Measurements from ENCODE around the gene EXPH5.
"Not testable (repeated sequence)": the region's sequence is repeated elsewhere in the genome, so short reads cannot be mapped to it uniquely, and the experiment has no call there.

EXPH5 gene

DNA sequence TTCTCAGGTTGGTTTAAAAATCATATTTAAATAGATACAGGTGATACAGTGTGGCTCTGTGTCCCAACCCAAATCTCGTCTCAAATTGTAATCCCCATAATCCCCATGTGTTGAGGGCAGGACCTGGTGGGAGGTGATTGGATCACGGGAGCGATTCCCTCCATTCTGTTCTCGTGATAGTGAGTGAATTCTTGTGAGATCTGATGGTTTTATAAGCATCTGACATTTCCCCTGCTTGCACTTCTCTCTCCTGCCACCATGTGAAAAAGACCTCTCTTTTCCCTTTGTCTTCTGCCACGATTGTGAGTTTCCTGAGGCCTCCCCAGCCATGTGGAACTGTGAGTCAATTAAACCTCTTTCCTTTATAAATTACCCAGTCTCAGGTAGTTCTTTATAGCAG is 9.2 kb upstream of the EXPH5 start:
- not testable (repeated sequence) for DNase-seq

DNA sequence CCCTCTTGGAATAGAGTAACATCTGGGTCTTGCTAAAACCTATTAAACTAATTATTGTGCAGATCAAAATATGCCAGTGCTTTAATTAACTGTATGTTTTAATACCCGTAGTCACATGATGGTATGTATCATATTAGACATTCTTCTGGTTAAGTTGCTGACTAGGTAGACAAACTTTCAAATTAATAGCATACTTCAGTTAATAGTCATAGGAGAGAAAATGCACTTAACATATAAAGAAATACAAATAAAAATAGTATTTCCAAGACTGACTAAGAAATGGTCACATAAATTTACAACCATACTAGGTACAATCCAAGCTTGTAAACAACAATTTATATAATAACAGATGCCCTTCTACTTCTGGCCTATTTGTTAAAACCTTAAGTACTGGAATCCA is 7.6 kb upstream of the EXPH5 start:
- DNase-seq = no peak

DNA sequence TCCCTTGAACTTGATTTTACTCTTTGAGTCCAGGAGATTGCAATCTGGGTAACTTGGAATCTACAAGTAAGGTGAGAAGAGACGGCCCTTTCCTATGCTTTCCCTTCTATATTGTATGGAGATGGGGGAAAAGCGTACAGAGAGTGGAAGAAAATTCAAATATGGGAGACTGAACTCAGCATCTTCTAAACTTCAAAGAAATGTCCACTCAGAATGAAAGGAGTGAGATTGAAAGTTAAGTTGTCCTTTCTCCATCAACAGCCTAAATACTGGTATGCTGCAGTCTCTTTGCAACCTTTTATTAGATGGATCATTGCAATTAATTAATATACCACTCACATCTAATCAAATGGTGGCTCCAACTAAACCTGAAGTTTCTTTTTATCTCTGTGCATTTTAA is 6.4 kb upstream of the EXPH5 start:
- no peak for DNase-seq

DNA sequence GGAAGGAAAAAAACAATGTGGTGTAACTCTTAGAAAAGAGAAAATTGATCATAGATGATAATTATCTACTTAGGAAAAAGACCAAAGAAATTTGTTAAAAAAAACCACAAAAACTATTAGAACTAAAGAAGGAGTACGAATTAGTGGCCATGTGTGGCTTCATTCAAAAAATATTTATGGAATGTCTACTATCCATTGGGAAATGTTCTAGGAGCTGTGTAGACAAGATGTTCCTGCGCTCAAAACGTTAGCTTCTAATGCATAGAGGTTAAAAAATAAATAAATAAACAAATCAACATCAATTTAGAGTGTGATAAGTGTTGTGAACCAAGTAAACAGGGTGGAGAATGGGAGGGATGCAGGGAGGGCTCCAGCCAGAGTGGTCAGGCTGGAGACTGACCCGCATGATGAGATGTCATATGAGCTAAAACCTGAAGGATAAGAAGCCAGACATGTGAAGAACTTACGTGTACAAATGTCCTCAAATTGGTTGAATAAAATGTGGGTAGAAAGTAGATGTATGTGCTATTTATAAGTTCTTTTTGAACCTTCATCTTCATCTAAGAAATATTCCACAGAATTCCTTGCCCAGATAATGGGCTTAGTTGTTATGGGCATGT is 4.3 kb upstream of the EXPH5 start:
- no peak for DNase-seq

DNA sequence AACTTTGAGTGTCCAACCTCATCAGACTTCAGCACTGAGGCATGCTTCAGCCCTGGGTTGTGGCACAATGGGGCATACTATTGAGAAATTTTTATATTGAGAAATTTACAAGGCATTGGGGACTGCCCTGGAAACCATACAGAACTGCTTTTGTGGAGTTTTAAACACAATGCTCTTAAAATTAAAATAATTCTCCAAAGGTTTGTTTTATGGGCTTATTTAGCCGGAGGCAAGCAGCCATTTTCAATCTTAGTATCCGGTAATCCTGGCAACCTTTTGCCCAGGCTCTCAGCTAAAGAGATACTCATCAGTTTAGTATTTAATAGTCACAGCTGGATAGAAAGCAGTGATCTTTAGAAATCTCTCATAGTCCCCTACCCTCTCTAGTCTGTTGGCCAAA is 3.1 kb upstream of the EXPH5 start:
- DNase-seq = no peak

DNA sequence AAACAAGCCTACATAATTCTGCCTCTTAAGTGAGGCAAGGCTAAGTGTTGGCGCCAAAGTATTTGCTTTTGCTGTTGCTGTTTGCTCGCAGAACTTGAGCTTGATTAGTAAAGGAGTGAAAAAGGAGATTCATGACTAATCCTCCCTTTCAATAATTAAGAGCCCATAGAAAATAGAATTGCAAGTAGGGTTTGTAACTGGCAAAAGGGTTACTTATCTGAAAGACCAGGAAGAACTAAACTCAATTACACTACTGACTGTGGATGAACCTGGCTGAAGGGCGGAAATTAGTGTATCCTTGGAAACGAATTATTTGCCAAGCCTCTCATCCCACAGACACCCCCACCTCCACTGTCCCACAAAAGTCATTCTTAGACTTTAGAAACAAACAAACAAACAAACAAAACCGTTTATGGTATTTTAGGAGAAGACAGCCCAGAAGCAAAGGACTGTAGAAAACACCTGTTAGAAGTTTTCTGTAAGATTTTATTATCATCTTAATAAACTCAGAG is 411 bp upstream of the EXPH5 start:
- no peak for DNase-seq

DNA sequence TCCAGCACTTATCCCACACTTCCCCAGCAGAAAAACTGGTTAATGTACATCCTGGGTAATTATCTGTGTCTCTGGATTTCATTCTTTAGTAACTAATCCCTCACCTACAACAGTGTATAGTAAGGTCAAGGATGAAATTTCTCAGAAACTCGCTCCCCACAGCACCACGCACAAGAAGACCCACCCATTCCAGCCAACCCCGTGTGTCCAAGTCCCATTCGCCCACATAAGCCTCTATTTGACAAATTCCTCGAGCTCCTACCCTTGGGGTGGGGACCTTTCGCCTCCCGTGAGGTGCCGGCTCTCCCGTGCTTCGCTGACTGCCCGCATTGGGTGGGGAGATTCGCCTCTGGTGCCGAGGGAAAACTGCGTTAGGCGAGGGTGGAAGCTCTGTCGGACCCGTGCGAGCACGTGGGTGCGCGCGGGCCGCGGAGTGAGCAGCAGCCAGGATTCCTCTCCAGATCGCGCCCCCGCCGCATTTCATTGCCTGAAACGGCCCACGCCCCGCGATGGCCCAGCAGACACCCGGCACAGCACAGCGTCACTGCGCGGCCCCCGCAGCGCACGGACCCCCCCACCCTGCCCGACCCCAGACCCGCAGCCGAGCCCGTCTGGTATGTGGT is 866 bp downstream of the EXPH5 start:
- peak; percentile 46 for DNase-seq

DNA sequence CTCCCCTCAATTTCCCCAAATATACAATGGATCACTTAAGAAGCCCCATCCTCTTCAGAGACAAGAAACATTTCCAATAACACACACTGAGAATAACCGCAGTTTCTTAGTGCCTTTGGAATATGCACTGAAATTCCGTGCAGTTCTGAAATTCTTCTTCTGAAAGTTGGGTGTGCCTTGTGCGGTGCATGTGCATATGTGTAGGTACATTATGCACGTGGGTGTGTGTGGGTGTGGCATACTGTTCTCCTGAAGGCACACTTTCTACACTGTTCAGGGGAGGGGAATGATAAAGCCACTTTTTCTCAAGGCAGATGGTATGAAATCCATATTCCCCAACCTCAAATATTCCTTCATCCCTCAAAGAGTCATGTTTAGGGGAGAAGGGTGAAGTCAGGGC is 1.7 kb downstream of the EXPH5 start:
- no peak for DNase-seq

DNA sequence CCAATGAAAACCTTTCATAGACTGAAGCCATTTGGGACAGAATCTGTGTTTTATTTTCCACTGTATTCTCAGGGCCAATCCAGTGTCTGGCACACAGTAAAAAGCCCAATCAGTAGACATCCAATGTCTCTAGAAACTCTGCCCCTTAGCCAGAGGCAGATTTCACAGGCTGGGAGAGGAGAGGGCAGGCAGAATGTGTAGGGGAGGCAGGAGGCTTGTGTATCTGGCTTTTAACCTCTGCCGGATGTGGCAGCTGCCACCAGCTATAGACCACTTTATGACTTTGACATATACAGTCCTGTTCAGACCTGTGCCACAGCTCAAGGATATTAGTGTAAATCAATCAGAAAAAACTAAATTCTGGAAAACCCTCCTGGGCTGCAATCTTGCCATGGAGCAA is 4.4 kb downstream of the EXPH5 start:
- DNase-seq = no peak

DNA sequence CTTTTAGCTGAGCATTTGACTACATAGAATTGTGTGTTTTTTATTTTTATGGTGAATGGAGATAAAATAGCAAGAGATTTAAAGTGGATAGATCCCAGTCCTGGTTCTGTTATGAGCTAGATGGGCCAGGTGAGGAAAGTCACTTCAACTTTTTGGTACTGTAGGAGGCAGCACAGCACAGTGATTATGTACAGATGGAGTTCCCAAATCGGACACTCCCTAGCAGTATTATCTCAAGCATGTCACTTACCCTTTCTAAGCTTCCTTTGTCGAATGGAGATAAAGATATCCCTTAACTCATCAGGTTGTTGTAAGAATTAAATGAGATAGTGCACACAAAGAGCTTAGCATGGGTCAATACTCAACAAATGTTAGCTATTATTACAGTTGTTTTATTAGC is 5.3 kb downstream of the EXPH5 start:
- no peak for DNase-seq

DNA sequence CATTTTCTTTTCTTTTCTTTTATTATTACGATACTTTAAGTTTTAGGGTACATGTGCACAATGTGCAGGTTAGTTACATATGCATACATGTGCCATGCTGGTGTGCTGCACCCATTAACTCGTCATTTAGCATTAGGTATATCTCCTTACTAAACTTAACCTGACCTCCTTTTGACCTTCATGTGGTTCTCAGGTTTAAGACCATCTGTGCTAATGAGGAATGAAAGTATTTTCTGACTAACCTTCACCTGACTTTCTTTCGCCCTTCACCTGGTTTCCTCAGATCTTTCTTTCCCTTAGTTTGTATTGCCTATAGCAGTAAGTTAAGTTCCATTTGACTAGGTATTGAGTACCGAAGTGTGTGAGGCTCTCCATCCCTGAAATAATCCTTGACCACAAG is 6.5 kb downstream of the EXPH5 start:
- no peak for DNase-seq

DNA sequence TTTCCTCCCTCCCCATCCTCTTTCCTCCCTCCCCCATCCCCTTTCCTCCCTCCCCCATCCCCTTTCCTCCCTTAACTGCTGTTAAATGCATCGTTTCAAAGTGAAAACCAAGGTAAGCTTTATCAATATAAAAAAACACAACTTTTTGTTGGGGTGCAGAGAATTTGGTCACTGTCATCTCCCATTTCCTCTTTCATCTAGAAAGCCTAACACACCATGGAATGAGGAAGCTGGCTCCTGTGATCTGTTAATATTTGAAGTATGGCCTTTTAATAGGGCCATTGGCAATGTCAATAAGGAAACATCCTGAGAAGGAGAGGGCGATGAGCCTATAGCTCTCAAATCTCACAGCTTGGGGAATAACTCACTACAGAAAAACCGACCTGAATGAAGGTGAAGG is 7.0 kb downstream of the EXPH5 start:
- no peak for DNase-seq

DNA sequence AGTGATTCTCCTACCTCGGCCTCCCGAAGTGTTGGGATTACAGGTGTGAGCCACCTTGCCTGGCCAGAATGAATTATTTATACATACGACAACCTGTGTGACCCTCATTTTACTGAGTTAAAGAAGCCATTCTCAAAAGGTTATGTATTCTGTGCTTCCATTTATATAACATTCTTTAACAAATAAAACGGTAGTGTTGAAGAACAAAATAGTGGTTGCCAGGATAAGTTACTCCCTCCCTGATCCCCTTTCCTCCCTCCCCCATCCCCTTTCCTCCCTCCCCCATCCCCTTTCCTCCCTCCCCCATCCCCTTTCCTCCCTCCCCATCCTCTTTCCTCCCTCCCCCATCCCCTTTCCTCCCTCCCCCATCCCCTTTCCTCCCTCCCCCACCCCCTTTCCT is 7.4 kb downstream of the EXPH5 start:
- DNase-seq = not testable (repeated sequence)

DNA sequence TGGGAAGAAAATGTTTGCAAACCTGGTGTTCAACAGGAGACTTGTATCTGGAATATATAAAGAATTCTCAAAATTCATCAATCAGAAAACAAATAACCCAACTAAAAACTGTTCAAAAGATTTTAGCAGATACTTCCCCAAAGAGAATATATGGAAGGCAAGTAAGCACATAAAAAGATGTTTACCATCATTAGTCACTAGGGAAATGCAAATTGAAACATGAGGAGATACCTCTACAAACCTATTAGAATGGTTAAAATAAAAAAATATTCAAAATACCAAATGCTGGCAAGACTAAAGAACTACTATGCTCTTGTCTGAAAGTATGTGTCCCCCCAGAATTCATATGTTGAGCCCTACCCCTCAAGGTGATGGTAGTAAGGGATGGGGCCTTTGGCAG is 8.6 kb downstream of the EXPH5 start:
- DNase-seq = no peak

DNA sequence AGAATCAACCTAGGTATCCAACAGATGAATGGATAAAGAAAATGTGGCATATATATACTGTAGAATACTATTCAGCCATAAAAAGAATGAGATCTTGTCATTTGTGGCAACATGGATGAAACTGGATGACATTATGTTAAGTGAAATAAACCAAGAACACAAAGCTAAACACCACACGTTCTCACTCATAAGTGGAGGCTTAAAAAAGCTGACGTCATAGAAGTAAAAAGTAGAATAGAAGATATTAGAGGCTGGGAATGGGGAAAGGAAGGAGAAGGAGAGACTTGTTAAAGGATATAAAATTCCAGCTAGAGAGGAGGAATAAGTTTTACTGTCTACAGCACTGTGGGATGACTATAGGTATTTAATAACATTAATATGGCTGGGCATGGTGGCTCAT is 12.9 kb downstream of the EXPH5 start:
- no peak for DNase-seq

DNA sequence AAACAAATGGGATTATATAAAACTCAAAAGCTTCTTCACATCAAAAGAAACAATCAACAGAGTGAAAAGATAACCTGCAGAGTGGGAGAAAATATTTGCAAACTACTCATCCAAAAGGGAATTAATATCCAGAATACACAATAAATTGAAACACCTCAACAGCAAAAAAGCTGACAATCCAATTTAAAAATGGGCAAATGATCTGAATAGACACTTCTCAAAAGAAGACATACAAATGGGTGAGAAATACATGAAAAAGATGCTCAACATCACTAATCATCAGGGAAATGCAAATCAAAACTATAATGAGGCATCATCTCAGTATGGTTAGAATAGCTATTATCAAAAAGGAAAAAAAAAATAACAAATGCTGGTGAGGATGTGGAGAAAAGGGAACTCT is 13.5 kb downstream of the EXPH5 start:
- no peak for DNase-seq

DNA sequence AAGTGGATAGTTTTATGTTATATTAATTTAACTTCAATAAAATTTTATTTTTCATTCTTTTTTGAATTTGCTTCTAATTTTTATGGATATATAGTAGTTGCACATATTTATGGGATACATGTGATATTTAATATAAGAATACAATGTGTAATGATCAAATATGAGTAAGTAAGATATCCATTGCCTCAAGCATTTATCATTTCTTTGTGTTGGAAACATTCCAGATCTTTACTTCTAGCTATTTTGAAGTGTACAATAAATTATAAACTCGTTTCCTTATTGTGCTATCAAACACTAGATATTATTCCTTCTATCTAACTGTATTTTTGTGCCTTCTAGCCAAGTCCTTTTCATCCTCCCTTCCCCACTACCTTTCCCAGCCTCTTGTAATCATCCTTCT is 17.0 kb downstream of the EXPH5 start:
- DNase-seq = no peak

DNA sequence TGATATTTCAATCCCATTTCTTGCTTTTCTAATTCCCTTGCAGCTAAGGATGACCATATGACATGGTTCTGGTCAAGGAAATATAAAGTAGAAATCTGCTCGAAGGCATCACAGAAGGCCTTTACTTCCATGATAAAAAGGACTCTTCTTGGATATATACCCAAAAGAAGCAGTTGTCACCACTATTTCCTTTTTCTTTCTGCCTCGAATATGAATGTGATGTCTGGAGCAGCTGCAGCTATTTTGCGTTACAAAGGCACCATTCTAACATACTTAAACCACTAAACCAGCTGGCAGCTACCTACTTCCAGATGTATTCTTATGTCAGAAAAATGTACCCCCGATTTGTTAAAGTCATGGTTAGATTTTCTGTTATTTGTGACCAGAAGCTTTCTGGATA is 18.9 kb downstream of the EXPH5 start:
- no peak for DNase-seq

DNA sequence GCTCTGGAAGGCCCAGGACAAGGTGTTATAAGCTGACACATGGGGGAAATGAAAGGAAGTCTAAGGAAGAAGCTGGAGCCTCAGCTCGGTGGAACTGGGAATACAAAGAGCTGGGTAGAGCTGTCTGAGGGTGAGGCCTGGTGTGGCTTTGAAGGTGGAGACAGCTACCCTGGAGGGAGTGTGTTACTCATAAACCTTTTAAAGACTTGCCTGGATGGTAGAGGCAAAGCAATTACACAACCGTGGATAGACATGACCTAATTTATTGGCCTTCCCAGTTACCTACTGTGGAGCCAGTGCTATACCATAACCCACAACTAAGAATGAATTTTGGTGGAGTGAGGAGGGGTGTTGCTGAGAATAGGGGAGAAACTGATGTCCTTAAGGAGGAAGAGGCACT is 22.6 kb downstream of the EXPH5 start:
- DNase-seq = no peak

DNA sequence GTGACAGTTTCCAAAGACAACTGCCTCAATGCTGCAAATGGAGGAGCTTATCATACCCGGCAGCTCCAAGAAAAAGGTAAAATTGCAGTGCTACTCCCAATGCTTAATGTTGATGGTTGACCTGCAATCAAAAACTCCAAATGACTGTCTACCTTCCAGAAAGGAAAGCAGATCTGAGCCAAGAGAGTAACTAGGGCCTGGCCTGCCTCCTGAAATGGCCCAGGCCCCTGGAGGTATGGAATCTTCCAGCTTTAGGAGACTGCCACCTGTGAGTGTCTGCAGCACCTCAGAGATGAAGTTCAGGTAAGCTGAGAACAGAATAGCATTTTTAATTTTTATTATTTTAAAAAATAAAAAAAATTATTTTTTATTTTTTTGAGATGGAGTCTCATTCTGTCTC is 23.7 kb downstream of the EXPH5 start:
- no peak for DNase-seq

DNA sequence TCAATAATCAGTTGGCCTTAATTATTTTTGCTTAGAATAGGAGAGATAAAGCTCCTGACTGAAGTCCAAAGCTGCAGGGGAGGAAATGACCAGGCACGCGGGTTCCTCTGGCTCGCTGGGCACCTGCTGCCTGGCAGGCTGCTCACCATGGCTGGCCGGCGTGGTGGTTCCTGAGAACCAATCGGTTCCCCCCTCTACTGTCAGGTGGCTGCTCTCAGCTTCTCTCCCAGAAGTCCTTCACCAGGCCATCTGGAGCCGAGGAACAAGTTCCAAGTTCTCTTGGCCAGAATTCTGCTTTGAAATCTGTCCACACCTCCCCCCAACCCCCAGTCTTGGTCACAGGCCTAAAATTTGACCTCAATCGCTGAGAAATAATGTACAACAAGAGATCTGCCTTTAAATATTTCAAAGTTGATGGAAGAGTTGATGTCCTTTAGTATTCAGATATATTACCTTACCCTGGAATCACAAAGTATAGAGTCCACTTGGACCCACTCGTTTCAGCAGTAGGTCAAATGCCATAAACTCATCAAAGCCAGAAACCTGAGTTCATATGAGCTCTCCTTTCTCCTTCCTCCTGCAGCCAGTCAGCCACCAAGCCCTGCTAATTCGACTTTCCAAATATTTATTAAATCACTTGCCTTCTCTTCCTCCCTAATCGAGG is 25.2 kb downstream of the EXPH5 start:
- DNase-seq = no peak

DNA sequence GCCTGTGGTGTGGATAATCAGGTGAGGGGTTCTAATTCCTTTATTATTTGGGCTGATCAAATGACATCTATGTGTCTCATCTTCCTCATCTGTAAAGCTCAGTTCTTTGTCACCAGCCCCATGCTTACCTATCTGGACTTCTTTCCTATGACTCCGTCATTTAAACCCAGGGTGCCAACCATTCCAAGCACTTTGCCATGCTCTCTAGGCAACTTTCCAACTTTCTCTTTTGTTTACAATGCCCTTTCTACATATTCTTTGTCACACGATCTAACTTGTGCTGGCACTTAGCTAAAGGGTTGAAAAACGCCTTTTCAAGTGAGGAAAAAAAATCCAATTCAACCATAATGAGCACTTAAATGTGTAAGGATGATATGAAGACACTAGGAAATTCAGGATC is 27.9 kb downstream of the EXPH5 start:
- no peak for DNase-seq

DNA sequence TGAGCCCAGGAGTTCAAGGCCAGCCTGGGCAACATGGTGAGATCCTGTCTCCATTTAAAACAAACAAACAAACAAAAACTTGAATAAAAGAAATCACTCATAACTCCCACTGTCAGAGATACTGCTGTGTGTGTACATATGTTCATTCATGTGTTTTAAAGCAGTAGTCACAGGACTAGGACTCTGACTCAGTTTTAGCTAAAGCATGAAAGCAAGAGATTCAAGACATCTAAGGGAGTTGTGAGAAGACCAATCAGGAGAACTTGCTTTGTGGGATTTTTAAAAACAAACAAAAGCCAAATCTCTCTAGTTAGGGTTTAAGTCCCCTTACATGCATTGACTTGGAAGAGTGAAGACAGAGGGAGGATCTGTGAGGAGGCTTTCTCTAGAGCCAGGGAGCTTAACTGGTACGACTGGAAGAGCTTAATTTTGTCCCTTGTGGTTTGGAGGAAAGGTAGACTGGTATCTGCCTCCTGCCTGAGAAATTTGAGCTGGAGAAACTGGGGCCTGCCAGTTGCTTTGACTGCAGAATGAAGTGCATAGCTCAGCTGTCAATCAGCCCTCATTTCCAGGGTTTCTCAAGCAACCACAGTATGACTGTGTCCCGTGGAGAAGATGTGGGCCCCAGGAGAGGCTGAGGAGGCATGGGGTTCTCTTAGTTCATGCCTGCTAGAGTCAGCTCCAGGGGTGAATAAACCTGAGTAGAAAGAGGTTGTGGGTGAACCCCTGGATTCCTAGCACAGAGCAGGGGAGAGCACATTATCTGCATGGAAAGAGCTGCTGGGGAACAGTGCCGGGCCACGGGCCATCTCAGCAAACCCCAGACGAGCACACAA is 30.6 kb downstream of the EXPH5 start:
- no peak for DNase-seq

DNA sequence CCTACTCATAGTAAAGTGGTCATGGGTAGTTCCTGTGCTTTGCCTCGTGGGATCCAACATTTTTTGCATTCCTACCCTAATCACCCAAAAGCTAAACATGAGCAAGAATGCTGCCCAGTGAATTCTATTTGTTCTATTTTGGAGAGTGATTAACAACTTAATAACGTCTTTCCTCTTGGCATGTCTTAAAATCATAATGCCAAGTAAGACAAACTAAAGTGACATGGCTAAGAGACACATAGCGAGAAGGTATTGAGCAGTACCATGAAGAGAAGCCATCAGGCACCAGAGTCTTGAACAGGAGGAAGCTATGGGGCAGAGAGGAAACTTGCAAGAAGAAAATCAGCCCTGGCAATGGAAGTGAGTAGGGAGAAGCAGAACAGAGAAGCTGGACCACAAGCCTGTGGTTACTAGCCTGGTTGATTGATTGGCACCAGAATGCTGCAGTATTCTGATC is 32.0 kb downstream of the EXPH5 start:
- DNase-seq = no peak
